Activated CD4-positive, alpha-beta T cell treated with anti-CD3 and anti-CD28 coated beads for 36 hours (primary cell): ENCODE measurements around the gene PPIP5K1. TPM values are rescaled to one million over a fixed set of nuclear protein-coding genes. Genes with fewer than 3 reads are reported as not detected.
"Not testable (repeated sequence)": the region's sequence is repeated elsewhere in the genome, so short reads cannot be mapped to it uniquely, and the experiment has no call there.

Source experiments
- ATAC-seq: fragments of 200-7000 bp; cut with Tn5 transposase; one replicate; pipeline ENCODE4 v1.10.0; 2021; ENCODE audit warnings: mild to moderate bottlenecking, moderate library complexity
- CTCF ChIA-PET: fragments of 350-600 bp; sonication (Branson Sonifier 250); formaldehyde crosslinking; loops from one replicate; lab custom pipeline; 2021; ENCODE audit warnings: antibody characterized with exemption; lab: Charles Lee
- POLR2A ChIA-PET: fragments of 350-600 bp; sonication (Branson Sonifier 250); formaldehyde crosslinking; loops from one replicate; lab custom pipeline; 2021; ENCODE audit warnings: antibody characterized with exemption, inconsistent platforms; lab: Charles Lee
- DNase-seq: peaks from one replicate; pipeline ENCODE4 v3.0.0-alpha.2; 2020
- H3K27ac Mint-ChIP-seq: one replicate; pipeline ENCODE4 v1.8.0; 2021; ENCODE audit warnings: mixed read lengths
- H3K27me3 Mint-ChIP-seq: one replicate; pipeline ENCODE4 v1.8.0; 2021; ENCODE audit warnings: mixed read lengths
- H3K36me3 Mint-ChIP-seq: one replicate; pipeline ENCODE4 v1.8.0; 2021; ENCODE audit warnings: low read depth, mixed read lengths
- H3K4me1 Mint-ChIP-seq: one replicate; pipeline ENCODE4 v1.8.0; 2021; ENCODE audit warnings: mixed read lengths
- H3K4me3 Mint-ChIP-seq: one replicate; pipeline ENCODE4 v1.8.0; 2021; ENCODE audit warnings: mild to moderate bottlenecking, moderate library complexity, mixed read lengths
- H3K9me3 Mint-ChIP-seq: one replicate; pipeline ENCODE4 v1.8.0; 2021; ENCODE audit warnings: low read depth, mixed read lengths
- intact Hi-C, 2 experiments: fragments of 100-400 bp; cut with DNase I in 1 of 2; cut with micrococcal nuclease in 1 of 2; formaldehyde crosslinking; loops; one replicate each; pipeline versions ENCODE4 v1.14.2 to v1.15.1; 2022 to 2024; cut with DNase I, micrococcal nuclease
- total RNA-seq, 2 experiments: library from RNA; stranded (reverse); gene quantifications; one replicate each; pipeline ENCODE4 v1.2.3, GENCODE V29; 2021

Gene PPIP5K1
- 10 to 100 TPM; 37.7 to 42.6 TPM for total RNA-seq

DNA sequence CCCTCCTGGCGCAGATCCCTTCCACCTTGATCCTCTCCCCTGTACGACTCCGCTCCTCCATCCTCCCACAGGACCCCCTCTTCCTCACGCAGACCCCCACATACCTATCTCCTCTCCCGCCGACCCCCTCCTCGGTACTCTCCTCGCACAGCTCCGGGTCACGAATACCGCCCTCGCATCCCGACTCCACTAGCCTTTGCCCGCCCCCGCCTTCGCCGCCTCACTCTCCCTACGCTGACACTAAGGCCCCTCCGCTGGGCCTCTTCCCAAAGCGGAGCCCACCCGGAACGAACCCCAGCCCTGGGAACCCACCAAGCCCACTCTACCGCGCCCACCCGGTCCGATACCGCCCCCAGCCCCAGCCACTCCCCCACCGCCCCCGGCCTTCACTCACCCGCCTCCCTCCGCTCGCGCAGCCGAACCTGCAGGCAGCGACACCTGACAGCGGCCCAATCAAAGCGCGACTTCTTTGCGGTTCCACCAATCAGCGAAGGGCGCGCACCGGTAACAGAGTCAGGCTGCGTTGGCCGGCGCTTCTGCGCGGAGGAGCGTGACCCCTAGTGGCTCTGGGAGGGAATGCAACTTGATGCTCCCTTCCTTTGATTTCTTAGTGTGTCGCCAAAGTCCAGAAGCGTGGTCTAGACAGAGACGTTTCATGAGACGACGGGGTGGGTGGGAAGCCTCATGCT is at the start of gene PPIP5K1:
TSS of gene PPIP5K1 (minus strand) at position 431 of the 689 bp plus-strand sequence. CDS start 5,704 bp downstream, outside the sequence.
- POLR2A ChIA-PET, H3K27me3 Mint-ChIP-seq, H3K36me3 Mint-ChIP-seq, DNase-seq, intact Hi-C loops, H3K4me1 Mint-ChIP-seq, H3K9me3 Mint-ChIP-seq, CTCF ChIA-PET, H3K4me3 Mint-ChIP-seq, H3K27ac Mint-ChIP-seq: not testable (repeated sequence)
- peak; percentile 96 for ATAC-seq

DNA sequence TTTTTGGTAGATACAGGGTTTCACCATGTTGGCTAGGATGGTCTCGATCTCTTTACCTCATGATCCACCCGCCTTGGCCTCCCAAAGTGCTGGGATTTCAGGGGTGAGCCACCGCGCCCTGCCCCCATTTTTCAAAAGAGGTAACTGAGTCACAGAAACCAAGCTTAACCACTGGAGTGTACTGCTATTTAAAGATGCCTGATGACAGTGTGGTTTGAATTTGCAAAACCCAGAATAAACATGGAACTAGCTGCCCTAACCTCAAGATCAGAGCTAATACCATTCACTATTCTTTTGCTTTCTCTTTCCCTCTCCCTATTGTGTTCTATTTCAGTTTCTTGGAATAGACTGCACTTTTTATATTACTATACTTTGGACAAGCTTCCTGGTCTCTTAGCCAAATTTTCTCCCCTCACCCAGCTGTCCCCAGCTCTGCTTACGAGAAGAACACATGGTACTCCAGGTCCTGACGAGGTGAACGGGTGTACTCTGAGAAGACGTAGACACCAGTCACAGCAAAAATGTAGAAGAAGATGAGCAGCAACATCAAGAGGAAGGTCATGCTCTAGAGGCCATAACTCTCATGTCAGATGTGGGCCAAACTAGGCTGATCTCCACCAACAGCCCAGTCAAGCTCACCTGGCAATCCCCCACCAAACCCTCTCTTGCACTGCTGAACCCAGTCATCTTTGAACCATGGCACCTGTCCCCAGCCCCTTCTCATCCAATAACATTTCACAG is 48.6 kb upstream of the PPIP5K1 start:
- H3K27me3 Mint-ChIP-seq, H3K36me3 Mint-ChIP-seq, DNase-seq, H3K27ac Mint-ChIP-seq, intact Hi-C loops, ATAC-seq, POLR2A ChIA-PET, CTCF ChIA-PET, H3K9me3 Mint-ChIP-seq, H3K4me1 Mint-ChIP-seq, H3K4me3 Mint-ChIP-seq: not testable (repeated sequence)

DNA sequence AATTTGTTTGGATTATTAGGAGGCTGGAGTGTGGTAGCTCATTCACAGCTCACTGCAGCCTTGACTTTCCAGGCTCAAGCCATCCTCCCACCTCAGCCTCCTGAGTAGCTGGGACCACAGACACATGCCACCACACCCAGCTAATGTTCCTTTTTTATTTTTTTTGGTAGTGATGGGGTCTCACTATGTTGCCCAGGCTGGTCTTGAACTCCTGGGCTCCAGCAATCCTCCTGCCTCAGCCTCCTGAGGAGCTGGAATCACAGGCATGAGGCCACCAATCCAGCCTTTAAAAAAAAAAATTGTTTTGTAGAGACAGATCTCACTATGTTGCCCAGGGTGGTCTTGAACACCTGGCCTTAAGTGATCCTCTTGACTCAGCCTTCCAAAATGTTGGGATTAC is 36.9 kb upstream of the PPIP5K1 start:
- H3K27me3 Mint-ChIP-seq, POLR2A ChIA-PET, CTCF ChIA-PET, H3K4me3 Mint-ChIP-seq, H3K9me3 Mint-ChIP-seq, H3K36me3 Mint-ChIP-seq, ATAC-seq, H3K4me1 Mint-ChIP-seq, DNase-seq, H3K27ac Mint-ChIP-seq, intact Hi-C loops: not testable (repeated sequence)

DNA sequence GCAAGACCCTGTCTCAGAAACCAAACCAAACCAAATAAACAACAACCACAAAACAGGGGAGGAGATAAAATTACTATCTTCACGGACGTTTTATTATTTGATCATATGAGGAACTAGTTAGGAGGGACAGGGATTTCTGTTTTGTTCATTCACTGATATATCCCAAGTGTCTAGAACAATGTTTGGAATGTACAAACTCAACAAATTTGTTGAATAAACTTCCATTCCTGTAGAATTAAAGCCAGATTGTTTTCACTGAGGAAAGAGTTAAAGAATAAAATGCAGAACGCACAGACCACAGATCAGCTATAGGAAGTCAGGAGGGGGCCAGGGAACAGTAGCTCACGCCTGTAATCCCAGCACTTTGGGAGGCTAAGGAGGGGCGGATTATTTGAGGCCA is 35.1 kb upstream of the PPIP5K1 start:
- Mint-ChIP-seq H3K4me3 (no peak overlapping the region), H3K4me1 (no peaks in the 10 kb centered on the region), H3K9me3 (no peaks in the 10 kb centered on the region), H3K27ac (no peak overlapping the region), H3K36me3 (no peaks in the 10 kb centered on the region), H3K27me3 (peaks cover 2% of the 10 kb centered on the region)
- POLR2A ChIA-PET: no interaction called here
- intact Hi-C loops: no loop called here
- CTCF ChIA-PET: interaction anchor here (0.6 to 0.8 kb wide), 2 partner anchors 81 to 411 kb away, joined by 3 read pairs; no protein-coding TSS in a partner anchor
- ATAC-seq: no peak
- no peak for DNase-seq

DNA sequence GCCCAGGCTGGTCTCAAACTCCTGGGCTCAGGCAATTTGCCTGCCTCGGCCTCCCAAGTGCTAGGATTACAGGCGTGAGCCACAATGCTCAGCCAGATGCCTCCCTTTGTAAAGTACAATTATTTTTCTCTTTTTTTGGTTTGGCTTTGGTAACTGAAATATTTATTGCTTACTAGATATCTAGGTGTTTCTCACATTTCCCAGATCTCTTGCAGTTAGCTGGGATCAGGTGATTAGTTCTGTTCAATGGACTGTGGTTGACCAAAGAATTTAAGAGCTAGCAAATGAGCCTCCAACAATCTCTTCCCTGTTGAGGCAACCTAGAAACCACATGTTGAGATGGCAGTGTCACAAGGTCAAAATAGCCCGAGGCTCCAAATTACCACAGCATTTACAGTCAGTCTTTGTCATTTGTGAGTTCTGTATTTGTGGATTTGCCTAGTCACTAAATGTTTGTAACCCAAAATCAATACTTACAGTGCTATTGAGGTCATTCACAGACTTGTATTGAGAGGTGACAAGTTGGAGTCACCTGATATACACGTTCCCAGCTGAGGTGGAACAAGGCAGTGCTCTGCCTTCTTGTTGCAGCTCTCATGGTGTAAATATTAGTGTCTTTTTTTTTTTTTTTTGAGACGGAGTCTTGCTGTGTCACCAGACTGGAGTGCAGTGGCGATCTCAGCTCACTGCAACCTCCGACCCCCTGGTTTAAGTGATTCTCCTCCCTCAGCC is 32.2 kb upstream of the PPIP5K1 start:
- ATAC-seq, CTCF ChIA-PET, H3K4me3 Mint-ChIP-seq, DNase-seq, intact Hi-C loops, H3K36me3 Mint-ChIP-seq, H3K27me3 Mint-ChIP-seq, H3K27ac Mint-ChIP-seq, H3K4me1 Mint-ChIP-seq, POLR2A ChIA-PET, H3K9me3 Mint-ChIP-seq: not testable (repeated sequence)

DNA sequence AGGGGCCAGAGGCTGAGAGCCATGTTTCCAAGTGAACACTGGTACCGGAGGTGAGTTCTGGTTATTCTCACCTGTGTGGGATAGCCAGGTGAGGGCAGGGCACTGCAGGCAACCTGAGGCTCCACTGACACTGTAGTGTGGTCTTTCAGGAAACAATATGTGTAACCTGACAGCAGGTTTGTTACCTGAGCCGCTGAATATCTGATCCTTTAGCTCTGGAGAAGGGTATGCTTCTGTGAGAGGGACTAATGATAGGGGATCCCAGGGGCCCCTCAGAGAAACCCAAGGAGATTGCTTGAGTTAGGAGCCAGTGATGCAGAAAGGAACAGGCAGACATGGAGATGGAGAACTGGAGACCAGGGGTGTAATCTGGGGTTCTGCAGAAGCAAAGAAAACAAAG is 28.7 kb upstream of the PPIP5K1 start, which contains the start of gene STRC:
TSS of gene STRC (minus strand) at position 101 of the 400 bp plus-strand sequence. CDS start at position 23, 78 bp downstream.
- POLR2A ChIA-PET: not testable (repeated sequence)

DNA sequence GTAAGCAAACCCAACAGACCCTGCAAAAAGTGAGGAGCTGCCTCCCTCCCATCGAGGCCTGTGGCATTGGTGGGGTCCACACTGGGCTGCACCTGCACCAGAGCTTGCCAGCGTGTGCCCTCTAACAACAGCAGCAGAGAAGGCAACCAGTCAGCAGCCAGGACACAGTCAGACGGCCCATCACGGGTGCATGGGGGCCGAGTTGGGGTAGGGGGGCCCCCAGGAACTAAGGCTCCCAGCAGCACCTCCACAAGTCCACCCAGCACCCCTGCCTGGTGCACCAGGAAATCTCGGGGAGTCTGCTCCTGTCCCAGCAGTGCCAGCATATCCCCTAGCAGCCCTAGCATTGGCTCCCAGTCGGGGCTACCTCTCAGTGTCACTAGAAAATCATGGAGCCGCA is 27.7 kb upstream of the PPIP5K1 start:
- ATAC-seq, H3K36me3 Mint-ChIP-seq, intact Hi-C loops, CTCF ChIA-PET, H3K27ac Mint-ChIP-seq, H3K4me1 Mint-ChIP-seq, DNase-seq, H3K27me3 Mint-ChIP-seq, H3K4me3 Mint-ChIP-seq, POLR2A ChIA-PET, H3K9me3 Mint-ChIP-seq: not testable (repeated sequence)

More for the DNA sequence above, 28.7 kb upstream of the PPIP5K1 start, which contains the start of gene STRC:
- H3K4me3 Mint-ChIP-seq, H3K9me3 Mint-ChIP-seq, DNase-seq, H3K27me3 Mint-ChIP-seq, intact Hi-C loops, H3K36me3 Mint-ChIP-seq, ATAC-seq, H3K4me1 Mint-ChIP-seq, H3K27ac Mint-ChIP-seq, CTCF ChIA-PET: not testable (repeated sequence)

DNA sequence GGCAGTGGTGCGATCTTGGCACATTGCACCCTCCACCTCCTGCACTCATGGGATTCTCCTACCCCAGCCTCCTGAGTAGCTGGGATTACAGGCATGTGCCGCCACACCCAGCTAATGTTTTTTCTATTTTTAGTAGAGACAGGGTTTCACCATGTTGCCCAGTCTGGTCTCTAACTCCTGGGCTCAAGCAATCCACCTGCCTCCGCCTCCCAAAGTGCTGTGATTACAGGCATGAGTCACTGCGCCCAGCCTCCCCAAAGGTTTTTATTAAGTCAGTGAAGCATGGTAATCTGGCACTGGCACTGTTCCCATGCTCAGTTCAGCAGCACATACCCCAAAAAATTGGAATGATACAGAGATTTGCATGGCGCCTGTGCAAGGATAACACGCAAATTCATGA is 12.2 kb upstream of the PPIP5K1 start:
- CTCF ChIA-PET, H3K4me3 Mint-ChIP-seq, H3K36me3 Mint-ChIP-seq, DNase-seq, ATAC-seq, H3K9me3 Mint-ChIP-seq, H3K4me1 Mint-ChIP-seq, POLR2A ChIA-PET, intact Hi-C loops, H3K27ac Mint-ChIP-seq: not testable (repeated sequence)
- peaks cover 11% of the 10 kb centered on the region for H3K27me3 Mint-ChIP-seq

DNA sequence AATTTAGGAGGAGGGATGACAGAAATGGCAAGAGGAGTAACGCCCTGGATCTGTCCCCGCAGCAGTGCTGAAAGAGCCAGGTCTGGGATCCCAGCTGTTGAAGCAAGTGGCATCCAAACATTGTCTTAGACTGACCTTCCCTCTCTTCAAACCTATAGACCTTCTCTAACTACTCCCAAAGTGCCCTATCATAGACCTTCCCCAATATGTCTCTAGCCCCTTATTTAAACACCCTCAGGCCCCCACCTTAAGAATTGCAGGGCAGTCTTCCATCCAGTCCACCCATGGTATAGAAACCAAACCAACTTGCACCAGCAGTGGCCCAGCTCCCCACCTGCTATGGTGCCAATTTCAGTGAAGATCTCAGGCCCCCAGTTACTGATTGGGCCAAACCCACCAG is 10.2 kb upstream of the PPIP5K1 start:
- ATAC-seq, H3K4me3 Mint-ChIP-seq, DNase-seq, H3K27ac Mint-ChIP-seq, CTCF ChIA-PET, POLR2A ChIA-PET, intact Hi-C loops, H3K4me1 Mint-ChIP-seq, H3K9me3 Mint-ChIP-seq, H3K36me3 Mint-ChIP-seq: not testable (repeated sequence)
- H3K27me3 Mint-ChIP-seq: peaks cover 15% of the 10 kb centered on the region

DNA sequence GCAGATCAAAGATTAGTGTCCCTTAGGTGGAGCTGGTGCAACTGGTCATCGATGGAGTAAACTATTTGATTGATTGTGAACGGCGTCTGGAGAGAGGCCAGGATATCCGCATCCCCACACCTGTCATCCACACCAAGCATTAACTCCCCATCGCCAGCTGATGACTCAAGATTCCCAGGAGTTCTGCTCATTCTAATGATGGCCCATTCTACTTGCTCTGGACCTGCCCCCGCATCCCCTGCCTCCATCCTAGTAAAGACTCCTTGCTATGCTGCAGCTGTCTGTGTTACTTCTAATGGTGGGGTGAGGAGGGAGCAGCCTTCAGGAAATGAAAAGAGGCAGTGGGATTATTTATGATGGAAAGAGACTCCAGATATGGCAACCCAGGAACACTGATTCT is 9.1 kb upstream of the PPIP5K1 start:
- POLR2A ChIA-PET, CTCF ChIA-PET, DNase-seq, H3K4me3 Mint-ChIP-seq, H3K27ac Mint-ChIP-seq, H3K36me3 Mint-ChIP-seq, H3K4me1 Mint-ChIP-seq, ATAC-seq, intact Hi-C loops, H3K9me3 Mint-ChIP-seq: not testable (repeated sequence)
- peaks cover 15% of the 10 kb centered on the region for H3K27me3 Mint-ChIP-seq

DNA sequence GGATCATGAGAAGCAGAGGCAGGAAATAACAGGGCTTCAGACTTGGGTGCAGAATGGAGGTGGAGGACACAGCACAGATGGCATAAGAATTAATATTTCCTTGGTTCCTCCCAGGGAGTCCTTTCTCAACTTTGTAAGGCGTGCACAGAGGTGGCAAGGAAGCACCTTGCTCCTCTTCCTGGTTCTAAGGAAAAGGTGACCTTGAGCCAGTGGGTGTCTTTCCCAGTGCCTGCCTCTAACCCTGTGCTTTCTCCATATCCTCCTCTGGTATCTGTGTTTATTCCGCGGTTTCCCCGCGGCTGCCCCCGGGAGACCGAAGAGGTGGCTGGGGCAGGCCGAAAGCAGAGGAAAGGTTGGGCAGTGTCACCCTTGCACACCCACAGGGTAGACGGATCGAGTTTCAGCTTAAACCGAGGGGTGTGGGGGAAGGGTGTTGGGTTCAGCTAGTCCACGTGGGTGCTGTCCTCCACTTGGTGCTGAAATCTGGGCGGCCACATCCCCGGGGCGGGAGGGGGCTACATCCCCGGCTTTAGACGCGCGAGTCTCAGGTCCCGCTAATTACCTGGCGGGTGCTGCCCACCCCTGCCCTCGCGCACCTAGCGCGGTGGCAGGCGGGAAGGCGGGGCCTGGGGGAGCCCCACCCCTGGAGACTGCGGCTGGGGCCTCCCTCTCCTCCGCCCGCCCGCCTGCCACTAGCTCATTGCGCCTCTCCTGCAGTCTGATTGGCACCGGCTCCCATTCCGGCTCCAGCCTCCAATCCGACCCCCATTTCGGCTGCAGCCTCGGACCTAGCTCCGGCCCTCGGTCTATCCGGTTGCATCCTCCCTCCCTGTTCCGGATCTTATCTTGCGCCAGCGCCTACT is 3.6 kb upstream of the PPIP5K1 start, which contains the start of gene CKMT1B:
TSS of gene CKMT1B (plus strand) at position 700 of the 863 bp plus-strand sequence. CDS start 192 bp downstream, outside the sequence.
- POLR2A ChIA-PET, DNase-seq, H3K36me3 Mint-ChIP-seq, CTCF ChIA-PET, H3K27ac Mint-ChIP-seq, H3K4me3 Mint-ChIP-seq, H3K4me1 Mint-ChIP-seq, intact Hi-C loops, H3K9me3 Mint-ChIP-seq: not testable (repeated sequence)
- peak; percentile 34 for ATAC-seq
- H3K27me3 Mint-ChIP-seq: peaks cover 10% of the 10 kb centered on the region
